DND-41 (cell line): ENCODE measurements around the gene ADGRG7.

ENCODE experiments used
- ATAC-seq: fragments of 200-7000 bp; cut with Tn5 transposase; 3 replicates; pipeline ENCODE4 v1.9.1; 2021; ENCODE audit warnings: low read depth; ENCODE audit not compliant: insufficient read depth
- DNase-seq: peaks from one replicate; pipeline ENCODE4 v3.0.0-alpha.2; 2020
- H2AFZ ChIP-seq: 2 replicates; pipeline ENCODE4 v1.6.0; 2012; ENCODE audit warnings: low read depth, low read length
- H3K27ac ChIP-seq: 2 replicates; pipeline ENCODE4 v1.5.1; 2012; ENCODE audit warnings: low read length, inconsistent platforms
- H3K27me3 ChIP-seq: fragments of 200-600 bp; sonication (generic); 2 replicates; pipeline ENCODE4 v1.6.0; 2012; ENCODE audit warnings: low read length, mild to moderate bottlenecking, inconsistent platforms; ENCODE audit not compliant: insufficient read depth, poor library complexity
- H3K36me3 ChIP-seq: 2 replicates; pipeline ENCODE4 v1.5.1; 2012; ENCODE audit warnings: low read length, inconsistent platforms; ENCODE audit not compliant: insufficient read depth
- H3K4me1 ChIP-seq: 2 replicates; pipeline ENCODE4 v1.5.1; 2012; ENCODE audit warnings: mild to moderate bottlenecking, low read length; ENCODE audit not compliant: insufficient read depth
- H3K4me2 ChIP-seq: 2 replicates; pipeline ENCODE4 v1.6.0; 2012; ENCODE audit warnings: mild to moderate bottlenecking, moderate library complexity, low read length, inconsistent platforms; ENCODE audit not compliant: insufficient read depth
- H3K4me3 ChIP-seq, 2 experiments: fragments of 200-600 bp in 1 of 2; shearing (Covaris generic) in 1 of 2; 2 replicates each; pipeline ENCODE4 v1.5.1; 2012 to 2016; ENCODE audit warnings: inconsistent platforms in 2 of 2, low read length in 2 of 2, mild to moderate bottlenecking in 2 of 2, low read depth in 1 of 2, moderate library complexity in 1 of 2
- H3K79me2 ChIP-seq: 2 replicates; pipeline ENCODE4 v1.6.0; 2012; ENCODE audit warnings: low read length, inconsistent platforms; ENCODE audit not compliant: insufficient read depth
- H3K9ac ChIP-seq: 2 replicates; pipeline ENCODE4 v1.6.0; 2012; ENCODE audit warnings: low read depth, mild to moderate bottlenecking, inconsistent platforms, low read length, moderate library complexity
- H3K9me3 ChIP-seq: 2 replicates; pipeline ENCODE4 v1.5.1; 2012; ENCODE audit warnings: low read length, moderate library complexity, mild to moderate bottlenecking, inconsistent platforms; ENCODE audit not compliant: insufficient read depth, severe bottlenecking
- H4K20me1 ChIP-seq: 2 replicates; pipeline ENCODE4 v1.6.0; 2012; ENCODE audit warnings: low read length; ENCODE audit not compliant: insufficient read depth
- EZH2 ChIP-seq: IDR thresholded peaks from 3 replicates; pipeline ENCODE4 v1.6.1; 2012; ENCODE audit warnings: borderline replicate concordance, low read depth, mild to moderate bottlenecking, moderate library complexity, low read length, inconsistent platforms; ENCODE audit not compliant: severe bottlenecking
- TF ChIP-seq, protein P1 (sequence below): IDR thresholded peaks from 2 replicates; pipeline ENCODE4 v1.5.1; 2012; ENCODE audit warnings: borderline replicate concordance, low read length, moderate library complexity, mild to moderate bottlenecking; ENCODE audit not compliant: poor library complexity, severe bottlenecking; ENCODE audit errors: extremely low read depth

ADGRG7 gene

DNA sequence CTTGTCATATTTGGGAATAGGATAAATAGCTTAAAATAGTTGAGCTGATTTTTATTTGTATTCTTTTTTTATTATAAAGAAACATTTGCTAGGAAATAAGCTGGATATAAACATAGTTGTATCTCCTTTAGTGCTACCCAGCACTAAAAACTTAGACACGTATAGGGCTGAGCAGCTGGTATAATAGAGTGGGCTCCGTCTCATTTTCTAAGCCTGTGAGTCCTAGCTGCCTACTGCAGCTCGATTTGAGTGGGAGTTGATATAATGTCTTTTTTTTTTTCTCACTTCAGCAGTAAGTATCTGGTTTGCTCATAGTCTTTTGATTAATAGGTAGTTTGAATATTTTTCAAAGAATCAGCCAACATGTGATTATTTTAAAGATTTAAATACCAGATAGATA, 134.1 kb downstream of the ADGRG7 start:
- H3K79me2 ChIP-seq = no peaks in the 10 kb centered on the region
- DNase-seq (no peak), ATAC-seq (no peak)
- no peaks in the 10 kb centered on the region for H3K9me3 ChIP-seq
- no peaks in the 10 kb centered on the region; the same call in 1 of the 2 replicates for H4K20me1 ChIP-seq
- no peak overlapping the region for H3K9ac ChIP-seq
- H3K4me1 ChIP-seq = no peaks in the 10 kb centered on the region
- TF ChIP-seq, protein P1, sequence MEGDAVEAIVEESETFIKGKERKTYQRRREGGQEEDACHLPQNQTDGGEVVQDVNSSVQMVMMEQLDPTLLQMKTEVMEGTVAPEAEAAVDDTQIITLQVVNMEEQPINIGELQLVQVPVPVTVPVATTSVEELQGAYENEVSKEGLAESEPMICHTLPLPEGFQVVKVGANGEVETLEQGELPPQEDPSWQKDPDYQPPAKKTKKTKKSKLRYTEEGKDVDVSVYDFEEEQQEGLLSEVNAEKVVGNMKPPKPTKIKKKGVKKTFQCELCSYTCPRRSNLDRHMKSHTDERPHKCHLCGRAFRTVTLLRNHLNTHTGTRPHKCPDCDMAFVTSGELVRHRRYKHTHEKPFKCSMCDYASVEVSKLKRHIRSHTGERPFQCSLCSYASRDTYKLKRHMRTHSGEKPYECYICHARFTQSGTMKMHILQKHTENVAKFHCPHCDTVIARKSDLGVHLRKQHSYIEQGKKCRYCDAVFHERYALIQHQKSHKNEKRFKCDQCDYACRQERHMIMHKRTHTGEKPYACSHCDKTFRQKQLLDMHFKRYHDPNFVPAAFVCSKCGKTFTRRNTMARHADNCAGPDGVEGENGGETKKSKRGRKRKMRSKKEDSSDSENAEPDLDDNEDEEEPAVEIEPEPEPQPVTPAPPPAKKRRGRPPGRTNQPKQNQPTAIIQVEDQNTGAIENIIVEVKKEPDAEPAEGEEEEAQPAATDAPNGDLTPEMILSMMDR = no peak
- no peak for TF ChIP-seq EZH2
- H3K27ac ChIP-seq = no peak overlapping the region
- H2AFZ ChIP-seq = no peak overlapping the region
- H3K4me2 ChIP-seq = no peak overlapping the region
- peaks cover 94% of the 10 kb centered on the region for H3K36me3 ChIP-seq
- H3K27me3 ChIP-seq = no peaks in the 10 kb centered on the region
- H3K4me3 ChIP-seq = no peak overlapping the region

DNA sequence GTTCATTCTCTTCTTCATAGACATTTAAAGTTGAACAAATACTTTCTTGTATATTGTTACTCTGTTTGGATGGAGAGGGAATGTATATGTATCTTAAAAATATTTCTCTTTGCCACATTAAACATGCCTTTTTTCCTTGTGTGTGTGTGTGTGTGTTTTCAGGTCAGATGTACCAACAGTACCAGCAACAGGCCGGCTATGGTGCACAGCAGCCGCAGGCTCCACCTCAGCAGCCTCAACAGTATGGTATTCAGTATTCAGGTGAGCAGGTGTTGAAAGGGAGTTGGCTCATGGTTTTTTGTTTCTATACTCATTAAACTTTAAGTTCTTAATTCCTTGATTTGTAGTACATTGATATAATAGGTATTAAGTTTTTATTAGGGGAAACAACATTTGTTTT, 135.3 kb downstream of the ADGRG7 start:
- TF ChIP-seq, protein P1 = no peak
- TF ChIP-seq EZH2 = no peak
- Histone ChIP-seq H2AFZ (no peak overlapping the region), H3K4me3 (no peak overlapping the region), H3K9me3 (no peaks in the 10 kb centered on the region), H3K27me3 (no peaks in the 10 kb centered on the region), H3K4me1 (no peaks in the 10 kb centered on the region), H4K20me1 (no peaks in the 10 kb centered on the region; the same call in 1 of the 2 replicates), H3K36me3 (peaks cover 94% of the 10 kb centered on the region), H3K4me2 (no peak overlapping the region), H3K9ac (no peak overlapping the region), H3K79me2 (no peaks in the 10 kb centered on the region), H3K27ac (no peak overlapping the region)
- ATAC-seq (no peak), DNase-seq (no peak)
